CD4-positive, CD25-positive, alpha-beta regulatory T cell (primary cell): ENCODE data around the gene NT5DC4. TPM values are rescaled to one million over a fixed set of nuclear protein-coding genes. Genes with fewer than 3 reads are reported as not detected.

Experiments
- ATAC-seq, 2 donors: fragments of 150-1000 bp; cut with Tn5 transposase; one replicate each; pipeline ENCODE4 v1.10.0; 2021; ENCODE audit warnings: low read depth in 2 of 2, moderate number of reproducible peaks in 2 of 2, moderate library complexity in 1 of 2
- DNase-seq, 3 donors: peaks; one replicate each; pipeline versions ENCODE4 v3.0.0 to v3.0.0-alpha.2; 2012 to 2022; ENCODE audit warnings: mixed read lengths in 1 of 3
- H3K27ac ChIP-seq: one replicate; pipeline ENCODE4 v1.7.0; 2013; ENCODE audit warnings: mild to moderate bottlenecking, low read length; ENCODE audit not compliant: insufficient read depth, poor library complexity, severe bottlenecking
- H3K27me3 ChIP-seq: one replicate; pipeline ENCODE4 v1.7.0; 2013; ENCODE audit warnings: low read length; ENCODE audit not compliant: control insufficient read depth, insufficient read depth
- H3K36me3 ChIP-seq: one replicate; pipeline ENCODE4 v1.7.0; 2013; ENCODE audit warnings: mild to moderate bottlenecking, low read length, moderate library complexity; ENCODE audit not compliant: control insufficient read depth, insufficient read depth
- H3K4me1 ChIP-seq: 2 replicates; pipeline ENCODE4 v1.7.0; 2013; ENCODE audit warnings: mild to moderate bottlenecking, low read length; ENCODE audit not compliant: insufficient read depth, control insufficient read depth, poor library complexity, severe bottlenecking
- H3K4me3 ChIP-seq: one replicate; pipeline ENCODE4 v1.7.0; 2013; ENCODE audit warnings: low read depth, mild to moderate bottlenecking, low read length, moderate library complexity
- H3K9me3 ChIP-seq, 2 experiments: 1 replicate in 1 of 2; 2 replicates in 1 of 2; pipeline ENCODE4 v1.7.0; 2013; ENCODE audit warnings: low read length in 2 of 2, mild to moderate bottlenecking in 1 of 2, moderate library complexity in 1 of 2; ENCODE audit not compliant: control insufficient read depth in 2 of 2
- H3K27ac Mint-ChIP-seq, 3 donors: one replicate each; pipeline ENCODE4 v1.8.0; 2020 to 2022; ENCODE audit warnings: mild to moderate bottlenecking in 3 of 3, mixed read lengths in 3 of 3, moderate library complexity in 2 of 3
- H3K27me3 Mint-ChIP-seq: one replicate; pipeline ENCODE4 v1.8.0; 2022; ENCODE audit warnings: mild to moderate bottlenecking, mixed read lengths
- H3K36me3 Mint-ChIP-seq: one replicate; pipeline ENCODE4 v1.8.0; 2020; ENCODE audit warnings: mixed read lengths
- H3K4me1 Mint-ChIP-seq, 4 donors: one replicate each; pipeline ENCODE4 v1.8.0; 2020 to 2022; ENCODE audit warnings: mixed read lengths in 4 of 4, mild to moderate bottlenecking in 1 of 4
- H3K4me3 Mint-ChIP-seq, 4 donors: one replicate each; pipeline ENCODE4 v1.8.0; 2020 to 2022; ENCODE audit warnings: mild to moderate bottlenecking in 4 of 4, mixed read lengths in 4 of 4, moderate library complexity in 3 of 4
- H3K9me3 Mint-ChIP-seq, 7 donors: one replicate each; pipeline ENCODE4 v1.8.0; 2020 to 2022; ENCODE audit warnings: mixed read lengths in 7 of 7, mild to moderate bottlenecking in 3 of 7, moderate library complexity in 2 of 7
- polyA plus RNA-seq, 4 donors: library from polyadenylated mRNA; unstranded; fragments of 300-500 nt; fragmentation: Illumina TruSeq; gene quantifications; one replicate each; pipeline ENCODE4 v1.2.3, GENCODE V29; 2021
- total RNA-seq: library from RNA; stranded (reverse); gene quantifications from one replicate; pipeline ENCODE4 v1.2.3, GENCODE V29; 2022

NT5DC4 gene
- total and polyA plus RNA-seq, 5 donors from 2014 or later: not detected

DNA sequence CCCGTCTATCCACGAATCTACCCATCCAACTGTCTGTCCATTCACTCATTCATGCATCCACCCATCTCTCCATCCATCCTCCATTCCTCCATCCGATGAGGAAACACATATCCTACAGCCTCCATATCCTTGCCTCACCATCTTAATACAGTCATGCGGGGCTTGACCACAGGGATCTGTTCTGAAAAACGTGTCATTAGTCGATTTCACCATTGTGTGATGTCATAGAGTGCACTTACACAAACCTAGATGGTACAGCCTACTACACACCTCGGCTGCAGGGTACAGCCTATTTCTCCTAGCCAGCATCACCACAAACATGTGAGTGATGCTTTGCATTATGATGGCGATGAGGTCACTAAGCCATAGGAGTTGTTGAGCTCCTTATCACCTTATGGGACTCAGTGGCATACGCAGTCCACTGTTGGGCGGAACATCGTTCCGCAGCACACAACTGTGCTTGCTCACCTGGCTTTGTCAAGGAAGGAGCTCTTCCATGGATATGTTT, 1.9 kb upstream of the NT5DC4 start:
- peaks cover 0 to 5% (median 2%) of the 10 kb centered on the region in 7 donors for H3K9me3 Mint-ChIP-seq
- Histone ChIP-seq H3K27ac (no peak overlapping the region), H3K9me3 (no peaks in the 10 kb centered on the region), H3K36me3 (no peaks in the 10 kb centered on the region), H3K4me3 (no peak overlapping the region), H3K27me3 (no peaks in the 10 kb centered on the region), H3K4me1 (no peaks in the 10 kb centered on the region)
- DNase-seq (no peak), ATAC-seq (no peak)
- H3K4me1 Mint-ChIP-seq: no peaks in the 10 kb centered on the region
- H3K27ac Mint-ChIP-seq: no peak overlapping the region
- no peaks in the 10 kb centered on the region for H3K36me3 Mint-ChIP-seq
- H3K4me3 Mint-ChIP-seq: no peak overlapping the region
- peaks cover 4% of the 10 kb centered on the region for H3K27me3 Mint-ChIP-seq

DNA sequence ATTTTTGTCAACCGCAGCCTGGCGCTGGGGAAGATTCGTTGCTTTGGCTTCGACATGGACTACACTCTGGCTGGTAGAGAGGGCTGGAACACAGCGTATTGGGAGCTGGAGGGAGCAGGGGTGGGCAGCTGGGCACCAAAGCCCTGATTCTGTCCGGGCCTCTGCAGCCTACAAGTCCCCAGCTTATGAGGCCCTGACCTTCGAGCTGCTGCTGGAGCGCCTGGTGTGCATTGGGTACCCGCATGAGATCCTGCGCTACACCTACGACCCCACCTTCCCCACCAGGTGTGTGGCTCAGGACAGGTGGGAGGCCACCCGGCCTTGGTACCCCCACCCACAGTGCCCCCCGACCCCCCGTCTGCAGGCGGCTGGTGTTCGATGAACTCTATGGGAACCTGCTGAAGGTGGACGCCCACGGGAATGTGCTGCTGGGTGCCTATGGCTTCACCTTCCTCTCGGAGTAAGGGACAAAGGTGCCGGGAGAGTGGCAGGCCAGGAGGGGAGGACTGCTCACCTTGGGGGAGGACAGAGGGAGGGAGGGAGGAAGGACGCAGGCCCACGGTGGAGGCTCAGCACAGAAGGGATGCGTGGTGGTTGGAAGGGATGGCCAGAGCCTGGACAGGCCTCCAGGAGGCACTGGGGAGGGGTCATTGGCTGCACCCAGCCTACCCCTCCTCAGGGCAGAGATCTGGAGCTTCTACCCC, 1.2 kb downstream of the NT5DC4 start:
- no peaks in the 10 kb centered on the region for H3K27me3 ChIP-seq
- Mint-ChIP-seq H3K9me3 (peaks cover 0 to 4% (median 2%) of the 10 kb centered on the region in 7 donors), H3K36me3 (no peaks in the 10 kb centered on the region), H3K4me1 (peaks cover 0 to 6% (median 0%) of the 10 kb centered on the region in 4 donors), H3K27me3 (peaks cover 5% of the 10 kb centered on the region), H3K4me3 (no peak overlapping the region), H3K27ac (no peak overlapping the region)
- H3K36me3 ChIP-seq: no peaks in the 10 kb centered on the region
- H3K4me3 ChIP-seq: no peak overlapping the region
- no peaks in the 10 kb centered on the region for H3K9me3 ChIP-seq
- ATAC-seq (no peak), DNase-seq (no peak)
- H3K27ac ChIP-seq: no peak overlapping the region
- no peaks in the 10 kb centered on the region for H3K4me1 ChIP-seq

- ATAC-seq (no peak), DNase-seq (no peak)
- Mint-ChIP-seq H3K27ac (peak overlapping the region in 1 of 3 donors; percentile 36), H3K27me3 (peaks cover 8% of the 10 kb centered on the region), H3K9me3 (peaks cover 0 to 2% (median 0%) of the 10 kb centered on the region in 7 donors), H3K4me1 (peaks cover 0 to 6% (median 0%) of the 10 kb centered on the region in 4 donors), H3K36me3 (no peaks in the 10 kb centered on the region), H3K4me3 (no peak overlapping the region)
- H3K27me3 ChIP-seq: no peaks in the 10 kb centered on the region
- H3K4me3 ChIP-seq: no peak overlapping the region
- no peak overlapping the region for H3K27ac ChIP-seq
- H3K9me3 ChIP-seq: no peaks in the 10 kb centered on the region
- no peaks in the 10 kb centered on the region for H3K4me1 ChIP-seq
- H3K36me3 ChIP-seq: no peaks in the 10 kb centered on the region
These were observed 2.2 kb downstream of the NT5DC4 start for GRCh38 chr2:112722816-112723546.

DNA sequence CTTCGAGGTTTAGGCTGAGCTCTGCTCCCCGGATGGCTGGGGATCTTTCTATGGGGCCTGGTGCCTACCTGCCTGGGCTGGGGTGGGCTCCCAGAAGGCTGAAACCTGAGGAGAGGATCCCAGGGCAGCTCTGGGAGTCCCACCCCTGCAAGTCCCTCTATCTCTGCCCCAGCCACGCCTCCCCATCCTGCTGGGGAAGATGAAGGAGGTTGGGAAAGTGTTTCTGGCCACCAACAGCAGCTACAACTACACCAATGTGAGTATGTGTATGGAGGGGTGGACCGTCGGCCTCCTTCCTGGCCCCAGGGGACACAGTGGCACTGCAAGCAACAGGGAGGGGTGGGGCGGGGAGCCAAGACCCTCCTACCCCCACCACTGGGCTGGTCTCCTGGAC, 2.7 kb downstream of the NT5DC4 start:
- Mint-ChIP-seq H3K4me1 (peaks cover 0 to 6% (median 0%) of the 10 kb centered on the region in 4 donors), H3K27me3 (peaks cover 14% of the 10 kb centered on the region), H3K36me3 (no peaks in the 10 kb centered on the region), H3K4me3 (no peak overlapping the region), H3K9me3 (peaks cover 0 to 2% (median 0%) of the 10 kb centered on the region in 7 donors), H3K27ac (no peak overlapping the region)
- Histone ChIP-seq H3K4me1 (no peaks in the 10 kb centered on the region), H3K27ac (no peak overlapping the region), H3K36me3 (no peaks in the 10 kb centered on the region), H3K9me3 (no peaks in the 10 kb centered on the region), H3K4me3 (no peak overlapping the region), H3K27me3 (no peaks in the 10 kb centered on the region)
- DNase-seq (no peak), ATAC-seq (no peak)

- DNase-seq: no peak
These were observed 3.2 kb downstream of the NT5DC4 start for GRCh38 chr2:112723995-112724394.

DNA sequence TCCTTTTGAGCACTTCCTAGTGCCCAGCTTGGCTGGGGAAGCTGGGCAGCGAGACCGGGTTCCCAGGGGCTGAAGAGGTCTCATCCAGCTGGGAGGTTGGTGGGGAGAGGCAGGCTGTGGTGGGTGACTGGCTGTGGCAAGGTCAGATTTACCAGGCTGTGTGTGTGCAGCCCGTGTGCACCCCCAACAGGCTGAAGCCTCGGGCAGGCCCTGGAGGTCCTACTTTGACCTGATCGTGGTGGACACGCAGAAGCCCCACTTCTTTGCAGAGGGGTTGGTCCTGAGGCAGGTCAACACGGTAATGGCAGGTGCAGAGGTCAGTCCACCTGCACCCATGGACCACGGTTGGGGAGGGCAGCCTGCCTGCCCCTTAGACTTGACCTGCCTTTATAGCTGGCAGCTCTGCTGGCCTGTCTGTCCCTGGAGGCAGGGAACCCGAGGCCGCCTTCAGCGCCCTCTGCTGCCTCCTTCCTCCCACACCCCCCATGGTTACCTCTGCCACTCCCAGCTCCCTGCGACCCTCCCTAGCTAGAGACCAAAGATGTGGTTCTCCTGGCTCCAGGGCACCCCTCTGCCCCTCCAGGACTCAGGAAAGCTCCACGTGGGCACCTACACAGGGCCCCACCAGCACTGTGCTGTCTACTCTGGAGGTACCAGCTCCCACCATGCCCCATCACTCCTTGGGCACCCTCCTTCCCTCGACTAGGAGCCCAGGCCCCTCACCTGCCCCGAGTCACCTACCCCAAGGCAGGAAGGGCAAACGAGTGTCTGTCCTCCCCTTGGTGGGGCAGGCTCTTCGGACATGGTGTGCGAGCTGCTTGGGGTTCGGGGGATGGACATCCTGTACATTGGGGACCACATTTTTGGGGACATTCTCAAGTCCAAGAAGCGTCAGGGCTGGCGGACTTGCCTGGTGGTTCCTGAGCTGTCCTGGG, 4.0 kb downstream of the NT5DC4 start:
- H3K4me3 Mint-ChIP-seq: no peak overlapping the region

More at GRCh38 chr2:112723995-112724394, 3.2 kb downstream of the NT5DC4 start:
- Histone ChIP-seq H3K9me3 (no peaks in the 10 kb centered on the region), H3K27ac (no peak overlapping the region), H3K4me1 (no peaks in the 10 kb centered on the region), H3K27me3 (no peaks in the 10 kb centered on the region), H3K36me3 (no peaks in the 10 kb centered on the region), H3K4me3 (no peak overlapping the region)
- Mint-ChIP-seq H3K9me3 (no peaks in the 10 kb centered on the region), H3K4me3 (no peak overlapping the region), H3K36me3 (no peaks in the 10 kb centered on the region), H3K27me3 (peaks cover 18% of the 10 kb centered on the region), H3K27ac (no peak overlapping the region), H3K4me1 (peaks cover 0 to 6% (median 0%) of the 10 kb centered on the region in 4 donors)
- ATAC-seq: no peak

More for the DNA sequence above, 4.0 kb downstream of the NT5DC4 start:
- Histone ChIP-seq H3K36me3 (no peaks in the 10 kb centered on the region), H3K27ac (no peak overlapping the region), H3K4me1 (no peaks in the 10 kb centered on the region), H3K27me3 (no peaks in the 10 kb centered on the region), H3K9me3 (no peaks in the 10 kb centered on the region), H3K4me3 (no peak overlapping the region)
- ATAC-seq (no peak), DNase-seq (peak in 1 of 3 donors; percentile 34)
- Mint-ChIP-seq H3K36me3 (no peaks in the 10 kb centered on the region), H3K27me3 (peaks cover 19% of the 10 kb centered on the region), H3K27ac (no peak overlapping the region), H3K4me1 (peaks cover 0 to 6% (median 0%) of the 10 kb centered on the region in 4 donors), H3K9me3 (no peaks in the 10 kb centered on the region)
